KBM-7 (cell line): ENCODE measurements around the gene ATP6V1F.

Source experiments
- DNase-seq: peaks from one replicate; pipeline ENCODE4 v3.0.0-alpha.2; 2015
- in situ Hi-C: fragments of 300-500 bp; cut with MboI; formaldehyde crosslinking; loops from 2 replicates; pipeline ENCODE4 v1.14.3; 2020; ENCODE audit warnings: low sequenced_read_pairs, low pct_unique_long_range_greater_than_20kb, mixed read lengths

The ATP6V1F gene

GRCh38 chr7:128862571-128863432, at the start of gene ATP6V1F:
TSS of gene ATP6V1F (plus strand) at chr7:128862856. CDS start at chr7:128862905, 49 bp downstream.
- in situ Hi-C loops, result no loop called here
- peak; percentile 98 for DNase-seq

- in situ Hi-C loops, result no loop called here
- no peak for DNase-seq
Observed at GRCh38 chr7:128814499-128814898, 48.2 kb upstream of the ATP6V1F start.

GRCh38 chr7:128815289-128815942, 47.2 kb upstream of the ATP6V1F start:
- DNase-seq, result no peak
- in situ Hi-C loops, result no loop called here

- DNase-seq, result no peak
- in situ Hi-C loops, result no loop called here
Observed at GRCh38 chr7:128818694-128819093, 44.0 kb upstream of the ATP6V1F start.

- in situ Hi-C loops, result no loop called here
- no peak for DNase-seq
Observed at GRCh38 chr7:128821724-128822123, 40.9 kb upstream of the ATP6V1F start.

- no peak for DNase-seq
- in situ Hi-C loops, result no loop called here
Observed at GRCh38 chr7:128826512-128826911, 36.1 kb upstream of the ATP6V1F start.

GRCh38 chr7:128826916-128827247, 35.8 kb upstream of the ATP6V1F start:
- DNase-seq, result no peak
- in situ Hi-C loops, result no loop called here

GRCh38 chr7:128827248-128827958, 35.3 kb upstream of the ATP6V1F start:
- DNase-seq, result no peak
- in situ Hi-C loops, result no loop called here

- no peak for DNase-seq
- in situ Hi-C loops, result no loop called here
Observed at GRCh38 chr7:128827971-128828711, 34.5 kb upstream of the ATP6V1F start.

GRCh38 chr7:128829391-128830166, 33.1 kb upstream of the ATP6V1F start:
- in situ Hi-C loops, result no loop called here
- DNase-seq, result peak; percentile 69

GRCh38 chr7:128830231-128831177, 32.2 kb upstream of the ATP6V1F start, which contains the start of gene FLNC:
TSS of gene FLNC (plus strand) at chr7:128830406. CDS start at chr7:128830638, 232 bp downstream.
- in situ Hi-C loops, result no loop called here

GRCh38 chr7:128831178-128831993, 31.3 kb upstream of the ATP6V1F start:
- in situ Hi-C loops, result no loop called here
- peak; percentile 92 for DNase-seq

More at GRCh38 chr7:128830231-128831177, 32.2 kb upstream of the ATP6V1F start, which contains the start of gene FLNC:
- peak; percentile 45 for DNase-seq

GRCh38 chr7:128831994-128832879, 30.4 kb upstream of the ATP6V1F start:
- in situ Hi-C loops, result no loop called here
- DNase-seq, result peak; percentile 87

GRCh38 chr7:128832880-128833147, 29.8 kb upstream of the ATP6V1F start:
- DNase-seq, result no peak
- in situ Hi-C loops, result no loop called here

- in situ Hi-C loops, result no loop called here
Observed at GRCh38 chr7:128833148-128833945, 29.3 kb upstream of the ATP6V1F start.

More at GRCh38 chr7:128833148-128833945, 29.3 kb upstream of the ATP6V1F start:
- DNase-seq, result peak; percentile 74
